Measurements from ENCODE around the gene SNTG2. TPM values are rescaled to one million over a fixed set of nuclear protein-coding genes. Genes with fewer than 3 reads are reported as not detected.
"Not testable (repeated sequence)": the region's sequence is repeated elsewhere in the genome, so short reads cannot be mapped to it uniquely, and the experiment has no call there.

Gene SNTG2
- total and polyA plus RNA-seq, 2 donors (not counting 3 experiments of a cell fraction or from before 2014, with no cell fraction given) = not detected

DNA sequence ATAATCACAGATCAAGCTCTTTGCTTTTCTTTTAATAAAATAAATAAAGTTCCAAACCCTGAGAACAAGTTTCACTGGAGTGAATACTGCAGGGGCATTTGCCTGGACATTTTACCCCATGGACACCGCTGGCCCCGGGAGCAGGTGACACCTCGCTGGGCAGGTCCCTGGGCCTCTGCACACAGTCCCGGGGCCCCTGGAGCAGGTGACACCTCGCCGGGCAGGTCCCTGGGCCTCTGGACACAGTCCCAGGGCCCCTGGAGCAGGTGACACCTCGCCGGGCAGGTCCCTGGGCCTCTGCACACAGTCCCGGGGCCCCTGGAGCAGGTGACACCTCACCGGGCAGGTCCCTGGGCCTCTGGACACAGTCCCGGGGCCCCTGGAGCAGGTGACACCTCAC lies 464.3 kb downstream of the SNTG2 start:
- POLR2A ChIA-PET; H3K27ac ChIP-seq (ENCODE audit: insufficient read depth, low read depth, low read length); H3K9me3 ChIP-seq (replicated peaks; ENCODE audit: control insufficient read depth, insufficient read depth, low read length); H3K9me1 ChIP-seq (replicated peaks; ENCODE audit: control insufficient read depth, extremely low read depth, insufficient read depth, low read length); BruUV-seq (replicated peaks); H3K4me2 ChIP-seq (ENCODE audit: insufficient read depth, low read length); CTCF ChIA-PET; H3K9ac ChIP-seq (replicated peaks; ENCODE audit: extremely low read depth, insufficient read depth, low read length); DNase-seq (ENCODE audit: low read depth, low spot score); H2AFZ ChIP-seq (ENCODE audit: low read depth, low read length); H3K36me3 ChIP-seq (ENCODE audit: control insufficient read depth in 2 of 2, extremely low read depth in 1 of 2, insufficient read depth in 2 of 2, low read length in 2 of 2); dilution Hi-C loops (cut with MboI; ENCODE audit: extremely low pct_ligation_motif_present, low sequenced_read_pairs); H4K20me1 ChIP-seq (replicated peaks; ENCODE audit: control insufficient read depth, extremely low read depth, insufficient read depth, low read length); H3K79me2 ChIP-seq (ENCODE audit: control insufficient read depth, insufficient read depth, low read length); H3K4me1 ChIP-seq (ENCODE audit: control insufficient read depth, extremely low read depth, insufficient read depth, low read length); H3K27me3 ChIP-seq (ENCODE audit: control insufficient read depth in 2 of 2, insufficient read depth in 2 of 2, low read length in 2 of 2); FAIRE-seq; intact Hi-C loops (cut with micrococcal nuclease); H3K4me3 ChIP-seq (replicated peaks in 1 of 3; ENCODE audit: insufficient read depth in 1 of 3, low read depth in 1 of 3, low read length in 3 of 3): not testable (repeated sequence)

GRCh38 chr2:1415501-1415900 lies 464.9 kb downstream of the SNTG2 start:
- DNase-seq (ENCODE audit: low read depth, low spot score) (no peak), FAIRE-seq (no peak)
- H3K4me3 ChIP-seq (replicated peaks in 1 of 3; ENCODE audit: insufficient read depth in 1 of 3, low read depth in 1 of 3, low read length in 3 of 3) = no peak overlapping the region
- H3K27ac ChIP-seq (ENCODE audit: insufficient read depth, low read depth, low read length) = no peak overlapping the region
- H2AFZ ChIP-seq (ENCODE audit: low read depth, low read length) = no peak overlapping the region
- H3K27me3 ChIP-seq (ENCODE audit: control insufficient read depth in 2 of 2, insufficient read depth in 2 of 2, low read length in 2 of 2) = no peaks in the 10 kb centered on the region
- no peaks in the 10 kb centered on the region for H3K36me3 ChIP-seq (ENCODE audit: control insufficient read depth in 2 of 2, extremely low read depth in 1 of 2, insufficient read depth in 2 of 2, low read length in 2 of 2)
- dilution Hi-C loops (cut with MboI; ENCODE audit: extremely low pct_ligation_motif_present, low sequenced_read_pairs) (no loop called here), intact Hi-C loops (cut with micrococcal nuclease) (no loop called here)
- POLR2A ChIA-PET = no interaction called here
- no peaks in the 10 kb centered on the region for H3K79me2 ChIP-seq (ENCODE audit: control insufficient read depth, insufficient read depth, low read length)
- peaks cover 2% of the 10 kb centered on the region for H3K9me3 ChIP-seq (replicated peaks; ENCODE audit: control insufficient read depth, insufficient read depth, low read length)
- no peak overlapping the region for H3K9ac ChIP-seq (replicated peaks; ENCODE audit: extremely low read depth, insufficient read depth, low read length)
- no peak overlapping the region for H3K4me2 ChIP-seq (ENCODE audit: insufficient read depth, low read length)
- TF ChIP-seq MYC (IDR thresholded peaks at IDR 0.05; ENCODE audit: low read depth, low read length) (no peak), POLR2AphosphoS5 (IDR thresholded peaks at IDR 0.05; ENCODE audit: insufficient read depth, low read depth, low read length) (no peak), POLR2A (IDR thresholded peaks at IDR 0.05; ENCODE audit: low read depth, low read length) (no peak), FOS (IDR thresholded peaks at IDR 0.05; ENCODE audit: borderline replicate concordance, insufficient read depth, low read length) (no peak), EZH2 (IDR thresholded peaks at IDR 0.05; ENCODE audit: borderline replicate concordance, low read depth, low read length, severe bottlenecking) (no peak), JUN (IDR thresholded peaks at IDR 0.05; ENCODE audit: borderline replicate concordance, insufficient read depth, insufficient read length, low read depth) (no peak), GATA2 (IDR thresholded peaks at IDR 0.05; ENCODE audit: insufficient read depth, insufficient read length, low read depth, low read length) (no peak)
- TF ChIP-seq, protein P1, sequence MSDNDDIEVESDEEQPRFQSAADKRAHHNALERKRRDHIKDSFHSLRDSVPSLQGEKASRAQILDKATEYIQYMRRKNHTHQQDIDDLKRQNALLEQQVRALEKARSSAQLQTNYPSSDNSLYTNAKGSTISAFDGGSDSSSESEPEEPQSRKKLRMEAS (IDR thresholded peaks at IDR 0.05; ENCODE audit: insufficient read depth, insufficient read length) = no peak
- TF ChIP-seq, protein P2, sequence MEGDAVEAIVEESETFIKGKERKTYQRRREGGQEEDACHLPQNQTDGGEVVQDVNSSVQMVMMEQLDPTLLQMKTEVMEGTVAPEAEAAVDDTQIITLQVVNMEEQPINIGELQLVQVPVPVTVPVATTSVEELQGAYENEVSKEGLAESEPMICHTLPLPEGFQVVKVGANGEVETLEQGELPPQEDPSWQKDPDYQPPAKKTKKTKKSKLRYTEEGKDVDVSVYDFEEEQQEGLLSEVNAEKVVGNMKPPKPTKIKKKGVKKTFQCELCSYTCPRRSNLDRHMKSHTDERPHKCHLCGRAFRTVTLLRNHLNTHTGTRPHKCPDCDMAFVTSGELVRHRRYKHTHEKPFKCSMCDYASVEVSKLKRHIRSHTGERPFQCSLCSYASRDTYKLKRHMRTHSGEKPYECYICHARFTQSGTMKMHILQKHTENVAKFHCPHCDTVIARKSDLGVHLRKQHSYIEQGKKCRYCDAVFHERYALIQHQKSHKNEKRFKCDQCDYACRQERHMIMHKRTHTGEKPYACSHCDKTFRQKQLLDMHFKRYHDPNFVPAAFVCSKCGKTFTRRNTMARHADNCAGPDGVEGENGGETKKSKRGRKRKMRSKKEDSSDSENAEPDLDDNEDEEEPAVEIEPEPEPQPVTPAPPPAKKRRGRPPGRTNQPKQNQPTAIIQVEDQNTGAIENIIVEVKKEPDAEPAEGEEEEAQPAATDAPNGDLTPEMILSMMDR (IDR thresholded peaks at IDR 0.05; ENCODE audit: extremely low read depth in 1 of 2, insufficient read depth in 1 of 2, low read depth in 1 of 2, low read length in 2 of 2) = no peak
- no TSS peak for BruUV-seq (replicated peaks)
- no peaks in the 10 kb centered on the region for H4K20me1 ChIP-seq (replicated peaks; ENCODE audit: control insufficient read depth, extremely low read depth, insufficient read depth, low read length)
- H3K4me1 ChIP-seq (ENCODE audit: control insufficient read depth, extremely low read depth, insufficient read depth, low read length) = no peaks in the 10 kb centered on the region
- CTCF ChIA-PET = no interaction called here
- H3K9me1 ChIP-seq (replicated peaks; ENCODE audit: control insufficient read depth, extremely low read depth, insufficient read depth, low read length) = no peaks in the 10 kb centered on the region
